GM12892 (cell line): Measurements from ENCODE around the gene FAM120A.

Experiments used
- POLR2A ChIP-seq: IDR thresholded peaks from 2 replicates; pipeline ENCODE4 v1.6.1; 2011; ENCODE audit warnings: low read depth, low read length, control low read depth
- POLR2AphosphoS5 ChIP-seq: IDR thresholded peaks from 2 replicates; pipeline ENCODE4 v1.6.1; 2011; ENCODE audit warnings: low read depth, low read length, control low read depth
- TAF1 ChIP-seq: IDR thresholded peaks from 2 replicates; pipeline ENCODE4 v1.6.1; 2011; ENCODE audit warnings: low read depth, mild to moderate bottlenecking, control low read depth, low read length, borderline replicate concordance

DNA sequence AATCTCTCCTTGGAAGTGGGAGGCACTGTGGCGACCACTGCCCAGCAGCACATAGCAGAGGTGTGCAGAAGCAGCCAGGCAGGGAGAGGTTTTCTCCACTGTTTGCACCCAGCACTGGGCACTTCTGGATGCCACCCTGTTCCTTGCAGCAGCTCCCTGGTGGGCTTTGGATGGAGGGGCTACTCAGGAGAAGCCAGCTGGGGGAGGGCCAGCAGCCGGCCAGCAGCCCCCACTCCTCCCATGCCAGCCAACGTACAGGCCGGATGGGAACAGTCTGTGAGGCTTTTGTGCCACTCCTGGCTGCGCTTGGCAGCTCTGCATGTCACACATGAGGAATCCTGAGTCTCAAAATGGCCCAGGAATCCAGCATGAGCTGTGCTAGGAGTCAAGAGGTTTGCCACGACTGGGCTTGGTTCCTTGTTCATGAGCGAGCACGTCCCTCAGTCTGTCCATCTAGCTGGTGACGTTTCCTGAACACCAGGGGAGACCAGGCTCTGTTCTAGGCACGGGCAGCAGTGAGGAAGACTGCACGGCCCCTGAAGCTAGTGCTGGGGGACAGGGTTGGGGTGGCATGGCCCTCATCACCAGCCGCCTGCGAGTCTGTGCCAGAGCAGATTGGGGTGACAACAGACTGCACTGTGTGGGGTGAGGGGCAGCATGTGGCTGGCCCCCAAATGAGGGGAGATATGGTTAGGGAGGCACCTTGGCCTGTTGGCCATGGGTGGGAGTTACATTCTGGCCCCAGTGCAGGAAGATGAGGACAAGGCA, 135.0 kb downstream of the FAM120A start:
- TF ChIP-seq POLR2A (no peak), POLR2AphosphoS5 (no peak), TAF1 (no peak)
